Measurements from ENCODE around the gene PAK3.

The PAK3 gene

GRCh38 chrX:111088628-111089027 lies 7.4 kb upstream of the PAK3 start:
- DNase-seq (ENCODE audit: low read depth), result no peak
- H3K4me3 ChIP-seq (replicated peaks; ENCODE audit: low read depth, low read length), result no peak overlapping the region
- TF ChIP-seq CTCF (IDR thresholded peaks at IDR 0.05; ENCODE audit: low read length, missing control alignments), result no peak

DNA sequence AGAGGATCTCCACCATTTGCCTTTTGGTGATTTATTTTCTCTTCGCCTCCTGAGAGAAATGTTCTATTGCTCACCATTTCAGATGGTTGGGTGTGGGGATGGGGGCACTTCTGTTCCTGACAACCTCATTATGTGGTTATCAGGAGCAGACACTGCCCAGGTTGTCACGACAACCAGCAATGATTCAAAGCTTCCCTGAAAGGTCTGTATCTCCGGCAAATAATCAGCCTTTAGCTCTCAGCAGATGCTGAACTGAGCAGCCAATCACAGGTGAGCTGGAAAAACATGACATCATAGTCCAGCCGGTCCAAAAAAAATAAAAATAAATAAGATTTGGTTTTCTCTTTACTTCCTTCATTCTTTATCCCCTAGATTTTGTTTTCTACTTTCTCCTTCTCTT lies 5.5 kb upstream of the PAK3 start:
- no peak for TF ChIP-seq CTCF (IDR thresholded peaks at IDR 0.05; ENCODE audit: low read length, missing control alignments)
- H3K4me3 ChIP-seq (replicated peaks; ENCODE audit: low read depth, low read length), result no peak overlapping the region
- no peak for DNase-seq (ENCODE audit: low read depth)

- DNase-seq (ENCODE audit: low read depth), result peak; percentile 10
- peak; percentile 39 for TF ChIP-seq CTCF (IDR thresholded peaks at IDR 0.05; ENCODE audit: low read length, missing control alignments)
- no peak overlapping the region for H3K4me3 ChIP-seq (replicated peaks; ENCODE audit: low read depth, low read length)
Measured at GRCh38 chrX:111098874-111099273, 2.9 kb downstream of the PAK3 start.

- DNase-seq (ENCODE audit: low read depth), result peak; percentile 34
- peak; percentile 32 for TF ChIP-seq CTCF (IDR thresholded peaks at IDR 0.05; ENCODE audit: low read length, missing control alignments)
- H3K4me3 ChIP-seq (replicated peaks; ENCODE audit: low read depth, low read length), result no peak overlapping the region
Measured at GRCh38 chrX:111100191-111100590, 4.2 kb downstream of the PAK3 start.

- TF ChIP-seq CTCF (IDR thresholded peaks at IDR 0.05; ENCODE audit: low read length, missing control alignments), result no peak
- no peak overlapping the region for H3K4me3 ChIP-seq (replicated peaks; ENCODE audit: low read depth, low read length)
- DNase-seq (ENCODE audit: low read depth), result no peak
Measured at GRCh38 chrX:111101580-111101979, 5.6 kb downstream of the PAK3 start.

DNA sequence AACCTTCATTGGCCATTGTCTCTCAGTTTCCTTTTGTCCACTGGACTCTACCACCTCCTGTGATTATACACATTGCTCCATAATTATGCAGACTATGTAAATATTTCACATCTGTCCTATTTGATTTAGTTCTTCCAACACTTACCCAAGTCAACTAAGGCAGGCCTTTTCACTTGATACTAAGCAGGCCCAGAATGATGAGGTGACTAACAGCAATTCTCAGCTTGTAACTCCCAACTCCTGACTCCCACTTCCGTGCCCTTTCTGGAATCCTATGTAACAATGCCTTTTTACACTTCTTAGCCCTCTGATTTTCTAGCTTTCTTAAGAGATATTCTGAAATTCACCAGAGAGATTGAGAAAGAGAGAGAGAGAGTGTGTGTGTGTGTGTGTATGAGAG lies 6.6 kb downstream of the PAK3 start:
- DNase-seq (ENCODE audit: low read depth), result no peak
- no peak overlapping the region for H3K4me3 ChIP-seq (replicated peaks; ENCODE audit: low read depth, low read length)
- TF ChIP-seq CTCF (IDR thresholded peaks at IDR 0.05; ENCODE audit: low read length, missing control alignments), result no peak

- DNase-seq (ENCODE audit: low read depth), result no peak
- no peak overlapping the region for H3K4me3 ChIP-seq (replicated peaks; ENCODE audit: low read depth, low read length)
- TF ChIP-seq CTCF (IDR thresholded peaks at IDR 0.05; ENCODE audit: low read length, missing control alignments), result no peak
Measured at GRCh38 chrX:111103246-111103645, 7.3 kb downstream of the PAK3 start.
